K562 (cell line): ENCODE results near the gene SPEF1. TPM values are rescaled to one million over a fixed set of nuclear protein-coding genes. Genes with fewer than 3 reads are reported as not detected.

Source experiments
- ATAC-seq: fragments of 200-7000 bp; cut with Tn5 transposase; 3 replicates; pipeline ENCODE4 v1.9.1; 2020; ENCODE audit warnings: moderate library complexity
- BruUV-seq: library from RNA; stranded (reverse); fragments of 400-500 nt; replicated peaks from 2 replicates; lab custom pipeline; 2021; lab: Mats Ljungman, UMichigan
- CTCF ChIA-PET: fragments of 300-600 bp; formaldehyde crosslinking; extraction: SDS; loops from one replicate; lab custom pipeline; 2021; ENCODE audit warnings: low intra/inter-chr PET ratio; lab: Yijun Ruan, JAX
- POLR2A ChIA-PET: fragments of 300-600, 350-650 bp; sonication (Branson Sonifier 250); formaldehyde crosslinking; extraction: SDS; loops from one replicate; lab custom pipeline; 2021; ENCODE audit warnings: antibody characterized with exemption, inconsistent platforms; lab: Yijun Ruan, JAX
- DNase-seq, 4 experiments: peaks; one replicate each; pipeline versions ENCODE4 v3.0.0 to v3.0.0-alpha.2; 2011 to 2018; ENCODE audit warnings: low spot score in 3 of 4, mixed read lengths in 3 of 4; ENCODE audit errors: extremely low read depth in 1 of 4
- FAIRE-seq: peaks from 2 replicates; lab custom pipeline; 2011; peaks lifted over from hg19 to GRCh38; lab: Jason Lieb, UNC
- H2AFZ ChIP-seq: 2 replicates; pipeline ENCODE4 v1.6.0; 2011; ENCODE audit warnings: low read depth, low read length, control low read depth, inconsistent platforms
- H3K27ac ChIP-seq: fragments of 200-600 bp; 3 replicates; pipeline ENCODE4 v1.8.0; 2011; ENCODE audit warnings: low read depth, mild to moderate bottlenecking, control low read depth, inconsistent platforms, low read length, moderate library complexity, mixed read lengths; ENCODE audit errors: extremely low read depth
- H3K27me3 ChIP-seq, 2 experiments: fragments of 300-600 bp in 1 of 2; 2 replicates in 1 of 2; 3 replicates in 1 of 2; pipeline versions ENCODE4 v1.6.0 to v1.8.0; 2011; ENCODE audit warnings: inconsistent platforms in 2 of 2, low read length in 2 of 2, mild to moderate bottlenecking in 1 of 2, mixed read lengths in 1 of 2, moderate library complexity in 1 of 2; ENCODE audit not compliant: control insufficient read depth in 2 of 2, insufficient read depth in 2 of 2
- H3K36me3 ChIP-seq: fragments of 300-600 bp; 3 replicates; pipeline ENCODE4 v1.8.0; 2011; ENCODE audit warnings: mild to moderate bottlenecking, low read length, inconsistent platforms; ENCODE audit not compliant: control insufficient read depth, insufficient read depth
- H3K4me1 ChIP-seq, 2 experiments: fragments of 200-600 bp in 1 of 2; replicated peaks in 1 of 2; 2 replicates in 1 of 2; 3 replicates in 1 of 2; pipeline versions ENCODE4 v1.5.1 to v1.8.0; 2011; ENCODE audit warnings: inconsistent platforms in 2 of 2, low read length in 2 of 2, mild to moderate bottlenecking in 1 of 2, mixed read lengths in 1 of 2, moderate library complexity in 1 of 2; ENCODE audit not compliant: control insufficient read depth in 2 of 2, insufficient read depth in 2 of 2
- H3K4me2 ChIP-seq: 2 replicates; pipeline ENCODE4 v1.6.1; 2011; ENCODE audit warnings: low read length, control low read depth, inconsistent platforms, mixed read lengths; ENCODE audit not compliant: insufficient read depth
- H3K4me3 ChIP-seq: fragments of 200-600 bp; sonication (generic), shearing (Covaris generic); 2 replicates; pipeline ENCODE4 v1.5.1; 2016; ENCODE audit warnings: control low read depth, inconsistent platforms
- H3K79me2 ChIP-seq: fragments of 200-600 bp; 3 replicates; pipeline ENCODE4 v1.8.0; 2011; ENCODE audit warnings: low read length, inconsistent platforms; ENCODE audit not compliant: control insufficient read depth, insufficient read depth
- H3K9ac ChIP-seq, 2 experiments: 2 replicates each; pipeline versions ENCODE4 v1.6.0 to v1.6.1; 2011; ENCODE audit warnings: low read depth in 2 of 2, low read length in 2 of 2, control low read depth in 1 of 2, inconsistent platforms in 1 of 2, mild to moderate bottlenecking in 1 of 2, mixed read lengths in 1 of 2; ENCODE audit not compliant: insufficient read depth in 1 of 2
- H3K9me1 ChIP-seq: one replicate; pipeline ENCODE4 v1.6.0; 2011; ENCODE audit warnings: inconsistent platforms, mild to moderate bottlenecking, low read length, moderate library complexity; ENCODE audit not compliant: control insufficient read depth, insufficient read depth
- H3K9me3 ChIP-seq: replicated peaks from 2 replicates; pipeline ENCODE4 v1.5.1; 2011; ENCODE audit warnings: low read depth, low read length, inconsistent platforms; ENCODE audit not compliant: control insufficient read depth, insufficient read depth
- H4K20me1 ChIP-seq: replicated peaks from 2 replicates; pipeline ENCODE4 v1.6.1; 2011; ENCODE audit warnings: low read length, inconsistent platforms, mixed read lengths; ENCODE audit not compliant: control insufficient read depth, insufficient read depth
- BCLAF1 ChIP-seq, 2 experiments: fragments of 450-650 bp in 1 of 2; IDR thresholded peaks; 2 replicates each; pipeline ENCODE4 v1.6.1; 2011 to 2017; ENCODE audit warnings: low read depth in 2 of 2, antibody characterized with exemption in 1 of 2, borderline replicate concordance in 1 of 2, low read length in 1 of 2, mild to moderate bottlenecking in 1 of 2, mixed read lengths in 1 of 2; ENCODE audit not compliant: control insufficient read depth in 1 of 2
- CREB5 ChIP-seq: fragments of 250-450 bp; sonication (Bioruptor Pico); IDR thresholded peaks from 2 replicates; pipeline ENCODE4 v1.5.0; 2020; ENCODE audit warnings: mild to moderate bottlenecking
- HLTF ChIP-seq: fragments of 450-650 bp; IDR thresholded peaks from 2 replicates; pipeline ENCODE4 v1.6.1; 2016
- HMG20B ChIP-seq: fragments of 250-450 bp; sonication (Bioruptor Pico); IDR thresholded peaks from 2 replicates; pipeline ENCODE4 v1.5.0; 2021; ENCODE audit warnings: mild to moderate bottlenecking
- HSF4 ChIP-seq: fragments of 250-450 bp; sonication (Bioruptor Pico); IDR thresholded peaks from 2 replicates; pipeline ENCODE4 v2.1.2; 2022; ENCODE audit warnings: mild to moderate bottlenecking, moderate library complexity, borderline replicate concordance
- KDM5B ChIP-seq: fragments of 200-600 bp; sonication (generic); IDR thresholded peaks from 2 replicates; pipeline ENCODE4 v1.6.1; 2012; ENCODE audit warnings: low read depth, mild to moderate bottlenecking, moderate library complexity, low read length, control low read depth, inconsistent platforms; ENCODE audit not compliant: insufficient replicate concordance
- NRF1 ChIP-seq, 2 experiments: fragments of 450-650 bp; IDR thresholded peaks in 1 of 2; conservative IDR thresholded peaks in 1 of 2; 2 replicates each; pipeline ENCODE4 v1.6.1; 2014; ENCODE audit warnings: mild to moderate bottlenecking in 2 of 2
- PML ChIP-seq: IDR thresholded peaks from 2 replicates; pipeline ENCODE4 v1.6.1; 2012; ENCODE audit warnings: low read length, inconsistent platforms
- POLR2B ChIP-seq: fragments of 450-650 bp; IDR thresholded peaks from 2 replicates; pipeline ENCODE4 v1.6.1; 2018; ENCODE audit warnings: low read depth; ENCODE audit not compliant: partially characterized antibody
- RUNX1 ChIP-seq: sonication (generic); IDR thresholded peaks from 2 replicates; pipeline ENCODE4 v1.6.1; 2016; ENCODE audit warnings: antibody characterized with exemption, low read depth
- TCF7L2 ChIP-seq: fragments of 150-350 bp; IDR thresholded peaks from 2 replicates; pipeline ENCODE4 v1.6.1; 2016; ENCODE audit warnings: low read depth, mild to moderate bottlenecking, low read length, moderate library complexity
- TCFL5 ChIP-seq: fragments of 250-450 bp; sonication (Bioruptor Pico); conservative IDR thresholded peaks from 2 replicates; pipeline ENCODE4 v1.6.1; 2021; ENCODE audit warnings: mild to moderate bottlenecking, moderate library complexity, matching md5 sums
- ZBTB9 ChIP-seq: fragments of 450-650 bp; formaldehyde crosslinking; IDR thresholded peaks from 2 replicates; pipeline ENCODE4 v1.4.0; 2020; ENCODE audit warnings: mild to moderate bottlenecking, moderate library complexity
- ZNF24 ChIP-seq: fragments of 450-650 bp; IDR thresholded peaks from 2 replicates; pipeline ENCODE4 v1.6.1; 2016
- ZNF76 ChIP-seq: fragments of 250-450 bp; sonication (Bioruptor Pico); IDR thresholded peaks from 2 replicates; pipeline ENCODE4 v1.4.0; 2020; ENCODE audit warnings: mild to moderate bottlenecking, moderate library complexity, borderline replicate concordance
- ZNF77 ChIP-seq: fragments of 250-450 bp; sonication (Bioruptor Pico); IDR thresholded peaks from 2 replicates; pipeline ENCODE4 v1.5.0; 2020
- WGBS: fragments of 100-300 bp; shearing (Covaris generic); methylation state at CpG from one replicate; pipeline ENCODE4 v1.1.6; 2016; ENCODE audit warnings: low coverage, mixed read lengths; ENCODE audit not compliant: insufficient coverage; ENCODE audit errors: missing lambda C conversion rate; 5-methylcytosine and 5-hydroxymethylcytosine counted together
- in situ Hi-C: fragments of 300-500 bp; cut with MboI; formaldehyde crosslinking; loops from 4 replicates; pipeline ENCODE4 v1.15.0; 2018; ENCODE audit warnings: inconsistent platforms, mixed read lengths
- intact Hi-C: fragments of 100-400 bp; cut with micrococcal nuclease; formaldehyde crosslinking; loops from 2 replicates; pipeline ENCODE4 v1.14.2; 2022
- polyA plus RNA-seq, 8 experiments: library from polyadenylated mRNA; depleted of rRNA in 4 of 8; stranded (reverse) in 5 of 8; unstranded in 3 of 8; fragments of >200 nt; fragmentation: Nextera tagmentation in 2 of 8; fragmentation: Illumina TruSeq in 1 of 8; extraction: Ambion mirVana in 2 of 8; extraction: Trizol in 1 of 8; gene quantifications; 2 replicates each; pipeline versions ENCODE4 v1.2.1 to v1.2.3, GENCODE V29; 2011 to 2014; ENCODE audit warnings: inconsistent platforms in 1 of 8, missing spikeins in 1 of 8
- total RNA-seq, 7 experiments: library from RNA; depleted of rRNA in 6 of 7; stranded (reverse); fragments of >200 nt in 6 of 7; fragmentation: Illumina TruSeq in 2 of 7; extraction: Trizol in 2 of 7; gene quantifications; 2 replicates each; pipeline versions ENCODE4 v1.2.1 to v1.2.3, GENCODE V29; 2011 to 2021; ENCODE audit warnings: low replicate concordance in 1 of 7
- TF ChIP-seq, protein P1 (sequence below): sonication (generic); formaldehyde crosslinking; IDR thresholded peaks from 2 replicates; pipeline ENCODE4 v1.8.0; 2022; ENCODE audit warnings: mild to moderate bottlenecking, missing genetic modification reagents

The SPEF1 gene
- total and polyA plus RNA-seq, 9 of the 15 experiments (the other 6 are each of a cell fraction or from before 2014, with no cell fraction given), result not detected

DNA sequence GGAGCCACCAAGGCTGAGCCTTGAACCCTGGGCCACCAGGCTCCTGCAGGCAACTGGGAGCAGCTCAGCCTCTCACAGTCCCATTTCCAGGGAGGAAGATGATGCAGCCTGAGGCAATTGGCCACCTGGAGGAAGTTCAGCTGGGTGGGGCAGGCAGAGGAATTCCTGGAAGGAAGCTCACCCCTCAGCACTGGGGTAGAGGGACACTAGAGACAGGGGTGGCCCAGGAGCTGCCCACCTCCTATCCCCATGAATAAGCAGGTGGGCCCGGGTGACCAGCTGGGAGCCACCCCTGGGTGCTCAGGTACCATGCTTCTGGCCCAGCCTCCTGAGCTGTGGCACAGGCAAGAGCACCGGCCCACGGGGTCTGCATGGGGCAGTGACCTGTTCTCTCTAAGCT lies 52.4 kb downstream of the SPEF1 start:
- H3K4me1 ChIP-seq, result peaks cover 8 to 13% of the 10 kb centered on the region in 2 experiments; a peak in 4 of 5 replicates
- no peaks in the 10 kb centered on the region for H3K9me1 ChIP-seq
- 4% methylated on average over 3 of the region's 3 CpGs for WGBS
- POLR2A ChIA-PET, result interaction anchor here (0.6 to 0.9 kb wide), 3 partner anchors 8 to 52 kb away, joined by 3 to 5 read pairs (median 3); partner anchors contain the start of gene SPEF1
- H2AFZ ChIP-seq, result no peak overlapping the region
- ATAC-seq, result no peak
- H3K27me3 ChIP-seq, result peaks cover 4 to 34% of the 10 kb centered on the region in 2 experiments; a peak in 3 of 5 replicates
- H3K27ac ChIP-seq, result no peak overlapping the region
- no peaks in the 10 kb centered on the region for H3K9me3 ChIP-seq
- H3K9ac ChIP-seq, result no peak overlapping the region; a peak in 1 of 4 replicates
- no TSS peak for BruUV-seq
- H3K36me3 ChIP-seq, result no peaks in the 10 kb centered on the region
- in situ Hi-C loops (no loop called here), intact Hi-C loops (no loop called here)
- no peaks in the 10 kb centered on the region for H3K79me2 ChIP-seq
- H4K20me1 ChIP-seq, result no peaks in the 10 kb centered on the region
- no peak for FAIRE-seq
- H3K4me3 ChIP-seq, result no peak overlapping the region
- no peak overlapping the region for H3K4me2 ChIP-seq
- no peak for DNase-seq
- CTCF ChIA-PET, result no interaction called here
- TF ChIP-seq ZNF76 (CRISPR knock-in tag), result no peak
- TF ChIP-seq TCF7L2, result no peak
- TF ChIP-seq HLTF, result no peak
- TF ChIP-seq, protein P1, sequence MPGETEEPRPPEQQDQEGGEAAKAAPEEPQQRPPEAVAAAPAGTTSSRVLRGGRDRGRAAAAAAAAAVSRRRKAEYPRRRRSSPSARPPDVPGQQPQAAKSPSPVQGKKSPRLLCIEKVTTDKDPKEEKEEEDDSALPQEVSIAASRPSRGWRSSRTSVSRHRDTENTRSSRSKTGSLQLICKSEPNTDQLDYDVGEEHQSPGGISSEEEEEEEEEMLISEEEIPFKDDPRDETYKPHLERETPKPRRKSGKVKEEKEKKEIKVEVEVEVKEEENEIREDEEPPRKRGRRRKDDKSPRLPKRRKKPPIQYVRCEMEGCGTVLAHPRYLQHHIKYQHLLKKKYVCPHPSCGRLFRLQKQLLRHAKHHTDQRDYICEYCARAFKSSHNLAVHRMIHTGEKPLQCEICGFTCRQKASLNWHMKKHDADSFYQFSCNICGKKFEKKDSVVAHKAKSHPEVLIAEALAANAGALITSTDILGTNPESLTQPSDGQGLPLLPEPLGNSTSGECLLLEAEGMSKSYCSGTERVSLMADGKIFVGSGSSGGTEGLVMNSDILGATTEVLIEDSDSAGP (CRISPR knock-in tag), result no peak
- TF ChIP-seq PML, result no peak
- TF ChIP-seq POLR2B, result no peak
- TF ChIP-seq BCLAF1 (IDR thresholded peaks at IDR 0.05; ENCODE audit: borderline replicate concordance in 1 of 2, control insufficient read depth in 1 of 2, low read depth in 2 of 2, low read length in 1 of 2), result no peak
- TF ChIP-seq RUNX1, result no peak
- TF ChIP-seq ZBTB9 (CRISPR knock-in tag), result no peak
- no peak for TF ChIP-seq CREB5 (CRISPR knock-in tag)
- no peak for TF ChIP-seq KDM5B
- TF ChIP-seq HMG20B (CRISPR knock-in tag), result no peak
- TF ChIP-seq NRF1 (conservative IDR thresholded peaks at IDR 0.05 in 1 of 2, IDR thresholded peaks at IDR 0.05 in 1 of 2), result no peak
- no peak for TF ChIP-seq ZNF77 (CRISPR knock-in tag)
- no peak for TF ChIP-seq ZNF24
- no peak for TF ChIP-seq TCFL5 (CRISPR knock-in tag)
- TF ChIP-seq HSF4 (CRISPR knock-in tag), result no peak
